ENCODE measurements around the gene CFTR.
"Not testable (repeated sequence)": the region's sequence is repeated elsewhere in the genome, so short reads cannot be mapped to it uniquely, and the experiment has no call there.

Gene CFTR

GRCh38 chr7:117493460-117493859 lies 13.6 kb downstream of the CFTR start:
- in situ Hi-C loops (cut with MboI; ENCODE audit: low sequenced_read_pairs) = no loop called here

GRCh38 chr7:117495308-117495707 lies 15.5 kb downstream of the CFTR start:
- in situ Hi-C loops (cut with MboI; ENCODE audit: low sequenced_read_pairs) = no loop called here

- in situ Hi-C loops (cut with MboI; ENCODE audit: low sequenced_read_pairs) = no loop called here
Measured at GRCh38 chr7:117502331-117502730, 22.5 kb downstream of the CFTR start.

GRCh38 chr7:117505238-117505637 lies 25.4 kb downstream of the CFTR start:
- in situ Hi-C loops (cut with MboI; ENCODE audit: low sequenced_read_pairs) = no loop called here

- in situ Hi-C loops (cut with MboI; ENCODE audit: low sequenced_read_pairs) = no loop called here
Measured at GRCh38 chr7:117508676-117509075, 28.9 kb downstream of the CFTR start.

GRCh38 chr7:117517194-117517593 lies 37.4 kb downstream of the CFTR start:
- in situ Hi-C loops (cut with MboI; ENCODE audit: low sequenced_read_pairs) = not testable (repeated sequence)

- in situ Hi-C loops (cut with MboI; ENCODE audit: low sequenced_read_pairs) = no loop called here
Measured at GRCh38 chr7:117530390-117530789, 50.6 kb downstream of the CFTR start.

- in situ Hi-C loops (cut with MboI; ENCODE audit: low sequenced_read_pairs) = no loop called here
Measured at GRCh38 chr7:117531595-117532244, 51.9 kb downstream of the CFTR start.

GRCh38 chr7:117538053-117538452 lies 58.2 kb downstream of the CFTR start:
- in situ Hi-C loops (cut with MboI; ENCODE audit: low sequenced_read_pairs) = no loop called here

GRCh38 chr7:117544061-117544460 lies 64.2 kb downstream of the CFTR start:
- in situ Hi-C loops (cut with MboI; ENCODE audit: low sequenced_read_pairs) = no loop called here

- in situ Hi-C loops (cut with MboI; ENCODE audit: low sequenced_read_pairs) = no loop called here
Measured at GRCh38 chr7:117548035-117548434, 68.2 kb downstream of the CFTR start.

GRCh38 chr7:117550625-117551024 lies 70.8 kb downstream of the CFTR start:
- in situ Hi-C loops (cut with MboI; ENCODE audit: low sequenced_read_pairs) = no loop called here

GRCh38 chr7:117552660-117553059 lies 72.8 kb downstream of the CFTR start:
- in situ Hi-C loops (cut with MboI; ENCODE audit: low sequenced_read_pairs) = no loop called here

GRCh38 chr7:117555260-117555659 lies 75.4 kb downstream of the CFTR start:
- in situ Hi-C loops (cut with MboI; ENCODE audit: low sequenced_read_pairs) = no loop called here

- in situ Hi-C loops (cut with MboI; ENCODE audit: low sequenced_read_pairs) = no loop called here
Measured at GRCh38 chr7:117559391-117559790, 79.6 kb downstream of the CFTR start.

GRCh38 chr7:117560030-117560429 lies 80.2 kb downstream of the CFTR start:
- in situ Hi-C loops (cut with MboI; ENCODE audit: low sequenced_read_pairs) = no loop called here

GRCh38 chr7:117562759-117563158 lies 82.9 kb downstream of the CFTR start:
- in situ Hi-C loops (cut with MboI; ENCODE audit: low sequenced_read_pairs) = no loop called here

- in situ Hi-C loops (cut with MboI; ENCODE audit: low sequenced_read_pairs) = no loop called here
Measured at GRCh38 chr7:117564080-117564479, 84.3 kb downstream of the CFTR start.

GRCh38 chr7:117564627-117565026 lies 84.8 kb downstream of the CFTR start:
- in situ Hi-C loops (cut with MboI; ENCODE audit: low sequenced_read_pairs) = no loop called here

- in situ Hi-C loops (cut with MboI; ENCODE audit: low sequenced_read_pairs) = no loop called here
Measured at GRCh38 chr7:117565226-117565625, 85.4 kb downstream of the CFTR start.

- in situ Hi-C loops (cut with MboI; ENCODE audit: low sequenced_read_pairs) = no loop called here
Measured at GRCh38 chr7:117567781-117568180, 88.0 kb downstream of the CFTR start.

GRCh38 chr7:117572856-117573620 lies 93.2 kb downstream of the CFTR start:
- in situ Hi-C loops (cut with MboI; ENCODE audit: low sequenced_read_pairs) = no loop called here

- in situ Hi-C loops (cut with MboI; ENCODE audit: low sequenced_read_pairs) = no loop called here
Measured at GRCh38 chr7:117581424-117581823, 101.6 kb downstream of the CFTR start.
